ENCODE results near the gene SP7. TPM values are rescaled to one million over a fixed set of nuclear protein-coding genes. Genes with fewer than 3 reads are reported as not detected.

SP7 gene
- total and polyA plus RNA-seq, 9 of the 15 experiments (the other 6 are each of a cell fraction or from before 2014, with no cell fraction given), result 0.04 TPM; not detected in 8

DNA sequence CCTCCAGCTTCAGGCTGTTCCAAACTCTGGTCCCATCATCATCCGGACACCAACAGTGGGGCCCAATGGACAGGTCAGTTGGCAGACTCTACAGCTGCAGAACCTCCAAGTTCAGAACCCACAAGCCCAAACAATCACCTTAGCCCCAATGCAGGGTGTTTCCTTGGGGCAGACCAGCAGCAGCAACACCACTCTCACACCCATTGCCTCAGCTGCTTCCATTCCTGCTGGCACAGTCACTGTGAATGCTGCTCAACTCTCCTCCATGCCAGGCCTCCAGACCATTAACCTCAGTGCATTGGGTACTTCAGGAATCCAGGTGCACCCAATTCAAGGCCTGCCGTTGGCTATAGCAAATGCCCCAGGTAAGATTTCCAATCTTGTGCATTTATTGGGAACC, 47.1 kb upstream of the SP7 start (continued):
- TF ChIP-seq, protein P1, sequence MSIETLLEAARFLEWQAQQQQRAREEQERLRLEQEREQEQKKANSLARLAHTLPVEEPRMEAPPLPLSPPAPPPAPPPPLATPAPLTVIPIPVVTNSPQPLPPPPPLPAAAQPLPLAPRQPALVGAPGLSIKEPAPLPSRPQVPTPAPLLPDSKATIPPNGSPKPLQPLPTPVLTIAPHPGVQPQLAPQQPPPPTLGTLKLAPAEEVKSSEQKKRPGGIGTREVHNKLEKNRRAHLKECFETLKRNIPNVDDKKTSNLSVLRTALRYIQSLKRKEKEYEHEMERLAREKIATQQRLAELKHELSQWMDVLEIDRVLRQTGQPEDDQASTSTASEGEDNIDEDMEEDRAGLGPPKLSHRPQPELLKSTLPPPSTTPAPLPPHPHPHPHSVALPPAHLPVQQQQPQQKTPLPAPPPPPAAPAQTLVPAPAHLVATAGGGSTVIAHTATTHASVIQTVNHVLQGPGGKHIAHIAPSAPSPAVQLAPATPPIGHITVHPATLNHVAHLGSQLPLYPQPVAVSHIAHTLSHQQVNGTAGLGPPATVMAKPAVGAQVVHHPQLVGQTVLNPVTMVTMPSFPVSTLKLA (conservative IDR thresholded peaks at IDR 0.05), result no peak

- in situ Hi-C loops (cut with MboI) (no loop called here), intact Hi-C loops (cut with micrococcal nuclease) (loop anchor here (1.0 to 2.0 kb wide), 2 partner anchors 30 to 39 kb away; no protein-coding TSS in a partner anchor)
- ATAC-seq (no peak), DNase-seq (ENCODE audit: extremely low read depth in 1 of 4, low spot score in 3 of 4) (peak in 3 of 4 experiments; percentile 23 to 77 (median 34)), FAIRE-seq (peak; percentile 70)
- peaks cover 36 to 38% of the 10 kb centered on the region in 2 experiments for H3K4me1 ChIP-seq (replicated peaks in 1 of 2; ENCODE audit: control insufficient read depth in 2 of 2, insufficient read depth in 2 of 2, low read length in 2 of 2)
- BruUV-seq (replicated peaks), result TSS peak; percentile 57
- peaks cover 57% of the 10 kb centered on the region for H3K79me2 ChIP-seq (ENCODE audit: control insufficient read depth, insufficient read depth, low read length)
- peak overlapping the region; percentile 73 for H3K27ac ChIP-seq (ENCODE audit: extremely low read depth, low read depth, low read length)
- H3K4me2 ChIP-seq (ENCODE audit: insufficient read depth, low read length), result peak overlapping the region; percentile 77
- H2AFZ ChIP-seq (ENCODE audit: low read depth, low read length), result no peak overlapping the region
- CTCF ChIA-PET (ENCODE audit: low intra/inter-chr PET ratio), result interaction anchor here (1.2 to 3.5 kb wide), 3 partner anchors 27 to 58 kb away, joined by 5 to 20 read pairs (median 6); no protein-coding TSS in a partner anchor
- peak overlapping the region; percentile 62 for H3K4me3 ChIP-seq
- H3K36me3 ChIP-seq (ENCODE audit: control insufficient read depth, insufficient read depth, low read length), result peaks cover 50% of the 10 kb centered on the region
- WGBS (ENCODE audit: insufficient coverage, low coverage, missing lambda C conversion rate), result 55% methylated on average over 9 of the region's 9 CpGs
- peak overlapping the region; percentile 70 for H3K9ac ChIP-seq (ENCODE audit: insufficient read depth in 1 of 2, low read depth in 2 of 2, low read length in 2 of 2)
- H3K9me1 ChIP-seq (ENCODE audit: control insufficient read depth, insufficient read depth, low read length), result no peaks in the 10 kb centered on the region
- POLR2A ChIA-PET, result interaction anchor here (0.6 to 1.7 kb wide), 5 partner anchors 20 to 55 kb away, joined by 3 to 5 read pairs (median 3); no protein-coding TSS in a partner anchor
- no peaks in the 10 kb centered on the region for H3K27me3 ChIP-seq (ENCODE audit: control insufficient read depth in 2 of 2, insufficient read depth in 2 of 2, low read length in 2 of 2)
- no peaks in the 10 kb centered on the region for H4K20me1 ChIP-seq (replicated peaks; ENCODE audit: control insufficient read depth, insufficient read depth, low read length)
- no peaks in the 10 kb centered on the region for H3K9me3 ChIP-seq (replicated peaks; ENCODE audit: control insufficient read depth, insufficient read depth, low read depth, low read length)
- TF ChIP-seq RCOR1 (IDR thresholded peaks at IDR 0.05; ENCODE audit: borderline replicate concordance in 1 of 2, low read depth in 2 of 2, low read length in 2 of 2) (0 out of 4 replicates have a peak, but pooled peaks of 1 of the 2 experiments have one; percentile 13), ZBTB2 (IDR thresholded peaks at IDR 0.05) (no peak), JUND (IDR thresholded peaks at IDR 0.05; ENCODE audit: borderline replicate concordance, low read depth, low read length) (peak; percentile 40; the same call in 1 of the 2 replicates), JUND (tag; IDR thresholded peaks at IDR 0.05; ENCODE audit: borderline replicate concordance, low read depth, low read length) (peak; percentile 23; the same call in 1 of the 3 replicates), SAFB (IDR thresholded peaks at IDR 0.05; ENCODE audit: borderline replicate concordance, low read depth, low read length) (no peak), DPF2 (IDR thresholded peaks at IDR 0.05) (0 out of 2 replicates have a peak, but pooled peaks have one; percentile 13), BDP1 (IDR thresholded peaks at IDR 0.05; ENCODE audit: insufficient read depth, insufficient read length) (no peak), ZNF445 (CRISPR knock-in tag; IDR thresholded peaks at IDR 0.05; ENCODE audit: low read depth) (no peak), NR2C1 (IDR thresholded peaks at IDR 0.05) (no peak), NR2C1 (tag; IDR thresholded peaks at IDR 0.05) (no peak; the same call in 1 of the 2 replicates), ZNF217 (CRISPR knock-in tag; IDR thresholded peaks at IDR 0.05) (no peak)
- TF ChIP-seq, protein P2, sequence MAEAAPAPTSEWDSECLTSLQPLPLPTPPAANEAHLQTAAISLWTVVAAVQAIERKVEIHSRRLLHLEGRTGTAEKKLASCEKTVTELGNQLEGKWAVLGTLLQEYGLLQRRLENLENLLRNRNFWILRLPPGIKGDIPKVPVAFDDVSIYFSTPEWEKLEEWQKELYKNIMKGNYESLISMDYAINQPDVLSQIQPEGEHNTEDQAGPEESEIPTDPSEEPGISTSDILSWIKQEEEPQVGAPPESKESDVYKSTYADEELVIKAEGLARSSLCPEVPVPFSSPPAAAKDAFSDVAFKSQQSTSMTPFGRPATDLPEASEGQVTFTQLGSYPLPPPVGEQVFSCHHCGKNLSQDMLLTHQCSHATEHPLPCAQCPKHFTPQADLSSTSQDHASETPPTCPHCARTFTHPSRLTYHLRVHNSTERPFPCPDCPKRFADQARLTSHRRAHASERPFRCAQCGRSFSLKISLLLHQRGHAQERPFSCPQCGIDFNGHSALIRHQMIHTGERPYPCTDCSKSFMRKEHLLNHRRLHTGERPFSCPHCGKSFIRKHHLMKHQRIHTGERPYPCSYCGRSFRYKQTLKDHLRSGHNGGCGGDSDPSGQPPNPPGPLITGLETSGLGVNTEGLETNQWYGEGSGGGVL (CRISPR knock-in tag; IDR thresholded peaks at IDR 0.05), result no peak
Measured at GRCh38 chr12:53381731-53382630, 45.8 kb upstream of the SP7 start.

Measured in K562 (cell line).